Nephron progenitor cell (in vitro differentiated cells): ENCODE data around the gene LOXHD1.
A peak's percentile ranks its signal among the peaks of the same experiment; 100 is the strongest.

ENCODE experiments used
- DNase-seq: peaks from one replicate; pipeline ENCODE4 v3.0.0; 2021
- H3K27ac Mint-ChIP-seq: 2 replicates; pipeline ENCODE4 v1.8.0; 2021; ENCODE audit warnings: mild to moderate bottlenecking, moderate library complexity, mixed read lengths
- H3K27me3 Mint-ChIP-seq: 2 replicates; pipeline ENCODE4 v1.8.0; 2021; ENCODE audit warnings: mild to moderate bottlenecking, low read depth, mixed read lengths; ENCODE audit not compliant: poor library complexity
- H3K36me3 Mint-ChIP-seq: 2 replicates; pipeline ENCODE4 v1.8.0; 2021; ENCODE audit warnings: low read depth, mixed read lengths
- H3K4me1 Mint-ChIP-seq: 2 replicates; pipeline ENCODE4 v1.8.0; 2021; ENCODE audit warnings: mixed read lengths
- H3K4me3 Mint-ChIP-seq: 2 replicates; pipeline ENCODE4 v1.8.0; 2021; ENCODE audit warnings: mild to moderate bottlenecking, moderate library complexity, mixed read lengths
- H3K9me3 Mint-ChIP-seq: 2 replicates; pipeline ENCODE4 v1.8.0; 2021; ENCODE audit warnings: mild to moderate bottlenecking, moderate library complexity, mixed read lengths
- CTCF ChIP-seq: fragments of 200-600 bp; sonication (generic); IDR thresholded peaks from 2 replicates; pipeline ENCODE4 v1.5.0; 2021; ENCODE audit warnings: antibody characterized with exemption

The LOXHD1 gene

DNA sequence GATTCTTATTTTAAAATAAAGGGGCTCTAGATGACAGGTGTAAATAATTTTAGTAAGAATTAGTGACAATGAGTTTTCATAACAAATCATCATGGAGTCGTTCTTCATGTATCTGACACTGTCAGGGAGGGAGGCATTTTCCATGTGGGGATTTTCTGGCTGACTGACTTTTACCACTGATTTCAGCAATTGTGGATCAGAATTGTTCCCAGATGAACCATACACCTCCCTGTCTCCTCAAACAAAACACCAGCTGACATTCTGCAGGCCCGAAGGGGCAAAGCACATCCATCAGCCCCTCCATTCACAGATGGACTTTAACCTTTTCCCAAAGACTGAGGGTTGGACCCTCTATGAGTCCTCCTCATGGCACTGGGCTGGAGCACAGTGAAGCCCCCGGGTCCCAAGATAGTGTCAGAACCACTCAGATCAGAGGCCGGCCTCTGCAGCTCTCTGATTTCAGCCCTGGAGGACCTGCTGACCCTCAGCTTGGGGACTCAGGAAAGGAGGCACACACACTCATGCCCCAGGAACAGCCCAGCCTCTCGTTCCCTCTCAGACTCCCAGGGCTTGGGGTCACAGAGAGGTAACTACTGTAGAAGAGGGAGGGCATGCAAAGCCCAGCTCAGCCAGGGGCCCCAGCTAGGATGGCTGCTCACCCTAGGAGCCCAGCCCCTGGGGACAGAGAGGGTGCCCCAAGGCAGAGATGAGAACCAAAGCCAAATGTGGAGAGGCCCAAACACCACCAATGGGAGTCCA is 43.2 kb upstream of the LOXHD1 start:
- H3K4me3 Mint-ChIP-seq, result no peak overlapping the region
- H3K4me1 Mint-ChIP-seq, result peaks cover 50% of the 10 kb centered on the region
- peaks cover 13% of the 10 kb centered on the region for H3K27me3 Mint-ChIP-seq
- peak overlapping the region; percentile 76 for H3K27ac Mint-ChIP-seq
- peaks cover 4% of the 10 kb centered on the region for H3K36me3 Mint-ChIP-seq
- no peak for TF ChIP-seq CTCF
- peaks cover 7% of the 10 kb centered on the region for H3K9me3 Mint-ChIP-seq
- DNase-seq, result no peak

GRCh38 chr18:46696702-46697101 is 39.7 kb upstream of the LOXHD1 start:
- H3K4me3 Mint-ChIP-seq, result no peak overlapping the region
- H3K27ac Mint-ChIP-seq, result no peak overlapping the region
- H3K36me3 Mint-ChIP-seq, result peaks cover 4% of the 10 kb centered on the region
- peaks cover 7% of the 10 kb centered on the region for H3K9me3 Mint-ChIP-seq
- peaks cover 19% of the 10 kb centered on the region for H3K4me1 Mint-ChIP-seq
- no peak for DNase-seq
- TF ChIP-seq CTCF, result no peak
- peaks cover 13% of the 10 kb centered on the region for H3K27me3 Mint-ChIP-seq

GRCh38 chr18:46696268-46696667 is 39.2 kb upstream of the LOXHD1 start:
- H3K27ac Mint-ChIP-seq, result no peak overlapping the region
- TF ChIP-seq CTCF, result no peak
- H3K9me3 Mint-ChIP-seq, result peaks cover 7% of the 10 kb centered on the region
- DNase-seq, result no peak
- H3K27me3 Mint-ChIP-seq, result peaks cover 13% of the 10 kb centered on the region
- peaks cover 15% of the 10 kb centered on the region for H3K4me1 Mint-ChIP-seq
- H3K4me3 Mint-ChIP-seq, result no peak overlapping the region
- peaks cover 4% of the 10 kb centered on the region for H3K36me3 Mint-ChIP-seq

GRCh38 chr18:46693996-46694395 is 37.0 kb upstream of the LOXHD1 start:
- Mint-ChIP-seq H3K4me3 (no peak overlapping the region), H3K36me3 (peaks cover 4% of the 10 kb centered on the region), H3K9me3 (peaks cover 7% of the 10 kb centered on the region), H3K27ac (no peak overlapping the region), H3K4me1 (no peaks in the 10 kb centered on the region), H3K27me3 (peaks cover 16% of the 10 kb centered on the region)
- no peak for DNase-seq
- no peak for TF ChIP-seq CTCF

- Mint-ChIP-seq H3K36me3 (no peaks in the 10 kb centered on the region), H3K27me3 (peaks cover 17% of the 10 kb centered on the region), H3K4me1 (no peaks in the 10 kb centered on the region), H3K27ac (no peak overlapping the region), H3K4me3 (no peak overlapping the region), H3K9me3 (no peaks in the 10 kb centered on the region)
- no peak for DNase-seq
- no peak for TF ChIP-seq CTCF
Measured at GRCh38 chr18:46688853-46689525, 32.0 kb upstream of the LOXHD1 start.
